BJ (cell line): ENCODE data around the gene NAT8L. TPM values are rescaled to one million over a fixed set of nuclear protein-coding genes. Genes with fewer than 3 reads are reported as not detected.

Experiments
- CTCF ChIA-PET: fragments of 350-600 bp; formaldehyde crosslinking; extraction: SDS; loops from one replicate; lab custom pipeline; 2021; ENCODE audit warnings: antibody characterized with exemption, inconsistent platforms; lab: Yijun Ruan, JAX
- POLR2A ChIA-PET: fragments of 300-600 bp; sonication (Branson Sonifier 250); formaldehyde crosslinking; extraction: SDS; loops from one replicate; lab custom pipeline; 2021; ENCODE audit warnings: antibody characterized with exemption; lab: Charles Lee
- DNase-seq: peaks from one replicate; pipeline ENCODE4 v3.0.0-alpha.2; 2011; ENCODE audit warnings: low read depth
- H3K27me3 ChIP-seq: 2 replicates; pipeline ENCODE4 v1.6.0; 2011; ENCODE audit warnings: low read length; ENCODE audit not compliant: control insufficient read depth, insufficient read depth
- H3K36me3 ChIP-seq: 2 replicates; pipeline ENCODE4 v1.5.1; 2011; ENCODE audit warnings: low read length; ENCODE audit not compliant: control insufficient read depth, insufficient read depth
- H3K4me3 ChIP-seq: 2 replicates; pipeline ENCODE4 v1.5.1; 2011; ENCODE audit warnings: low read depth, mild to moderate bottlenecking, control low read depth, low read length
- CTCF ChIP-seq: IDR thresholded peaks from 2 replicates; pipeline ENCODE4 v1.5.1; 2011; ENCODE audit warnings: low read depth, mild to moderate bottlenecking, control low read depth, inconsistent platforms, low read length, moderate library complexity; ENCODE audit not compliant: insufficient read depth
- polyA plus RNA-seq: library from polyadenylated mRNA; depleted of rRNA; stranded (reverse); fragments of >200 nt; gene quantifications from 2 replicates; pipeline ENCODE4 v1.2.3, GENCODE V29; 2011

NAT8L gene
- polyA plus RNA-seq, 1 experiment, result 0.04 TPM

- ChIA-PET CTCF (no interaction called here), POLR2A (no interaction called here)
- H3K36me3 ChIP-seq, result no peaks in the 10 kb centered on the region
- no peaks in the 10 kb centered on the region for H3K27me3 ChIP-seq
- no peak overlapping the region for H3K4me3 ChIP-seq
- no peak for DNase-seq
- no peak for TF ChIP-seq CTCF
Observed at GRCh38 chr4:2071252-2071911, 12.3 kb downstream of the NAT8L start.

- POLR2A ChIA-PET, result no interaction called here
- DNase-seq, result no peak
- Histone ChIP-seq H3K36me3 (no peaks in the 10 kb centered on the region), H3K4me3 (no peak overlapping the region), H3K27me3 (no peaks in the 10 kb centered on the region)
- CTCF ChIA-PET, result interaction anchor here (1.6 kb wide), 1 partner anchor 10 kb away, joined by 5 read pairs; no protein-coding TSS in a partner anchor
- no peak for TF ChIP-seq CTCF
Observed at GRCh38 chr4:2071912-2072867, 13.1 kb downstream of the NAT8L start.

GRCh38 chr4:2072971-2073807 is 14.1 kb downstream of the NAT8L start:
- DNase-seq, result no peak
- TF ChIP-seq CTCF, result no peak
- ChIA-PET POLR2A (no interaction called here), CTCF (interaction anchor here (1.6 kb wide), 1 partner anchor 9 kb away, joined by 5 read pairs; no protein-coding TSS in a partner anchor)
- Histone ChIP-seq H3K36me3 (no peaks in the 10 kb centered on the region), H3K27me3 (no peaks in the 10 kb centered on the region), H3K4me3 (no peak overlapping the region)

- ChIA-PET POLR2A (no interaction called here), CTCF (interaction anchor here (1.6 kb wide), 1 partner anchor 8 kb away, joined by 5 read pairs; no protein-coding TSS in a partner anchor)
- no peak for DNase-seq
- no peaks in the 10 kb centered on the region for H3K36me3 ChIP-seq
- no peak for TF ChIP-seq CTCF
- H3K4me3 ChIP-seq, result no peak overlapping the region
- no peaks in the 10 kb centered on the region for H3K27me3 ChIP-seq
Observed at GRCh38 chr4:2073808-2074481, 14.8 kb downstream of the NAT8L start.
